SK-N-SH (cell line): ENCODE data around the gene CXCR5. TPM values are rescaled to one million over a fixed set of nuclear protein-coding genes. Genes with fewer than 3 reads are reported as not detected.
"Not testable (repeated sequence)": the region's sequence is repeated elsewhere in the genome, so short reads cannot be mapped to it uniquely, and the experiment has no call there.

Experiments used
- CTCF ChIA-PET: fragments of 300-600, 350-600 bp; formaldehyde crosslinking; extraction: SDS; loops from one replicate; lab custom pipeline; 2021; lab: Yijun Ruan, JAX
- POLR2A ChIA-PET: fragments of 350-600 bp; sonication (Branson Sonifier 250); formaldehyde crosslinking; extraction: SDS; loops from one replicate; lab custom pipeline; 2020; ENCODE audit warnings: antibody characterized with exemption, inconsistent platforms; lab: Yijun Ruan, JAX
- DNase-seq: peaks from one replicate; pipeline ENCODE4 v3.0.0; 2012
- H2AFZ ChIP-seq: fragments of 200-600 bp; sonication (generic); 2 replicates; pipeline ENCODE4 v1.8.1; 2016; ENCODE audit warnings: antibody characterized with exemption, mild to moderate bottlenecking, low read depth
- H3F3A ChIP-seq: fragments of 200-600 bp; sonication (generic); replicated peaks from 2 replicates; pipeline ENCODE3; 2016; ENCODE audit warnings: antibody characterized with exemption, mild to moderate bottlenecking; ENCODE audit not compliant: insufficient read depth
- H3K27ac ChIP-seq, 2 experiments: fragments of 200-500 bp in 1 of 2; fragments of 200-600 bp in 1 of 2; sonication (Bioruptor generic) in 1 of 2; sonication (generic), shearing (Covaris generic) in 1 of 2; 2 replicates each; pipeline versions ENCODE4 v1.5.1 to v1.6.1; 2014 to 2016; ENCODE audit warnings: low read depth in 2 of 2, inconsistent platforms in 1 of 2, low read length in 1 of 2, mild to moderate bottlenecking in 1 of 2, mixed read lengths in 1 of 2
- H3K27me3 ChIP-seq: fragments of 200-600 bp; sonication (generic), shearing (Covaris generic); 2 replicates; pipeline ENCODE4 v1.6.1; 2016; ENCODE audit warnings: mixed run types; ENCODE audit not compliant: insufficient read depth
- H3K36me3 ChIP-seq, 2 experiments: fragments of 200-500 bp in 1 of 2; fragments of 200-600 bp in 1 of 2; sonication (Bioruptor generic) in 1 of 2; sonication (generic) in 1 of 2; replicated peaks in 1 of 2; 2 replicates each; pipeline versions ENCODE3 to v1.5.1; 2014 to 2016; ENCODE audit warnings: low read length in 1 of 2, mild to moderate bottlenecking in 1 of 2; ENCODE audit not compliant: insufficient read depth in 2 of 2, control insufficient read depth in 1 of 2
- H3K4me1 ChIP-seq, 2 experiments: fragments of 200-500 bp in 1 of 2; fragments of 200-600 bp in 1 of 2; sonication (Bioruptor generic) in 1 of 2; sonication (generic), shearing (Covaris generic) in 1 of 2; 2 replicates each; pipeline versions ENCODE4 v1.5.1 to v1.6.1; 2014 to 2016; ENCODE audit warnings: low read depth in 1 of 2, low read length in 1 of 2, mixed run types in 1 of 2; ENCODE audit not compliant: insufficient read depth in 2 of 2, control insufficient read depth in 1 of 2
- H3K4me2 ChIP-seq: fragments of 200-600 bp; sonication (generic), shearing (Covaris generic); 2 replicates; pipeline ENCODE4 v1.6.1; 2017; ENCODE audit warnings: mixed run types
- H3K4me3 ChIP-seq, 2 experiments: fragments of 200-500 bp in 1 of 2; fragments of 200-600 bp in 1 of 2; sonication (Bioruptor generic) in 1 of 2; sonication (generic), shearing (Covaris generic) in 1 of 2; 2 replicates each; pipeline versions ENCODE4 v1.5.1 to v1.8.1; 2014 to 2016; ENCODE audit warnings: low read depth in 2 of 2, inconsistent platforms in 1 of 2, low read length in 1 of 2, mild to moderate bottlenecking in 1 of 2, mixed read lengths in 1 of 2, moderate library complexity in 1 of 2
- H3K79me2 ChIP-seq: fragments of 200-600 bp; sonication (generic); 2 replicates; pipeline ENCODE4 v1.8.1; 2017; ENCODE audit warnings: mild to moderate bottlenecking; ENCODE audit not compliant: insufficient read depth
- H3K9ac ChIP-seq: fragments of 200-600 bp; sonication (generic); 2 replicates; pipeline ENCODE4 v1.6.1; 2017; ENCODE audit warnings: mixed run types
- H3K9me2 ChIP-seq: fragments of 200-600 bp; sonication (generic); 2 replicates; pipeline ENCODE4 v1.6.1; 2017; ENCODE audit warnings: mixed run types
- H3K9me3 ChIP-seq: fragments of 200-600 bp; sonication (generic); 2 replicates; pipeline ENCODE4 v1.6.1; 2017; ENCODE audit warnings: mixed run types, mild to moderate bottlenecking, moderate library complexity
- H4K20me1 ChIP-seq: fragments of 200-600 bp; sonication (generic); 2 replicates; pipeline ENCODE4 v1.6.1; 2017; ENCODE audit warnings: mild to moderate bottlenecking, mixed run types; ENCODE audit not compliant: insufficient read depth
- FOSL2 ChIP-seq: IDR thresholded peaks from 2 replicates; pipeline ENCODE4 v1.4.0; 2012; ENCODE audit warnings: low read depth, mild to moderate bottlenecking, moderate library complexity, borderline replicate concordance
- FOXJ3 ChIP-seq: sonication (generic); formaldehyde crosslinking; IDR thresholded peaks from 2 replicates; pipeline ENCODE4 v1.5.1; 2020; ENCODE audit warnings: mild to moderate bottlenecking, missing genetic modification reagents
- FOXM1 ChIP-seq: IDR thresholded peaks from 2 replicates; pipeline ENCODE4 v1.4.0; 2012; ENCODE audit warnings: low read depth, mild to moderate bottlenecking
- JUND ChIP-seq: IDR thresholded peaks from 2 replicates; pipeline ENCODE4 v1.4.0; 2012
- PBX3 ChIP-seq: IDR thresholded peaks from 2 replicates; pipeline ENCODE4; 2012
- RAD21 ChIP-seq: IDR thresholded peaks from 2 replicates; pipeline ENCODE4 v1.6.1; 2012; ENCODE audit warnings: mild to moderate bottlenecking, low read length
- RCOR1 ChIP-seq: fragments of 150-350 bp; IDR thresholded peaks from 2 replicates; pipeline ENCODE4 v1.6.1; 2017; ENCODE audit warnings: antibody characterized with exemption, low read length
- REST ChIP-seq: IDR thresholded peaks from 2 replicates; pipeline ENCODE4 v1.6.1; 2012; ENCODE audit warnings: mild to moderate bottlenecking, low read depth, low read length, moderate library complexity
- TCF12 ChIP-seq: IDR thresholded peaks from 2 replicates; pipeline ENCODE4 v1.4.0; 2012
- TEAD4 ChIP-seq: IDR thresholded peaks from 2 replicates; pipeline ENCODE4 v1.4.0; 2012; ENCODE audit warnings: mild to moderate bottlenecking, borderline replicate concordance; ENCODE audit not compliant: insufficient read depth
- WGBS: methylation state at CpG from one replicate; pipeline ENCODE4 v1.1.6; 2017; ENCODE audit warnings: low lambda C conversion rate; 5-methylcytosine and 5-hydroxymethylcytosine counted together
- polyA plus RNA-seq, 3 experiments: library from polyadenylated mRNA; depleted of rRNA; stranded (reverse); fragments of >200 nt; gene quantifications; 2 replicates each; pipeline ENCODE4 v1.2.3, GENCODE V29; 2012

The CXCR5 gene
- polyA plus RNA-seq, 1 of the 3 experiments (the other 2 are of a cell fraction), result 0.02 TPM

DNA sequence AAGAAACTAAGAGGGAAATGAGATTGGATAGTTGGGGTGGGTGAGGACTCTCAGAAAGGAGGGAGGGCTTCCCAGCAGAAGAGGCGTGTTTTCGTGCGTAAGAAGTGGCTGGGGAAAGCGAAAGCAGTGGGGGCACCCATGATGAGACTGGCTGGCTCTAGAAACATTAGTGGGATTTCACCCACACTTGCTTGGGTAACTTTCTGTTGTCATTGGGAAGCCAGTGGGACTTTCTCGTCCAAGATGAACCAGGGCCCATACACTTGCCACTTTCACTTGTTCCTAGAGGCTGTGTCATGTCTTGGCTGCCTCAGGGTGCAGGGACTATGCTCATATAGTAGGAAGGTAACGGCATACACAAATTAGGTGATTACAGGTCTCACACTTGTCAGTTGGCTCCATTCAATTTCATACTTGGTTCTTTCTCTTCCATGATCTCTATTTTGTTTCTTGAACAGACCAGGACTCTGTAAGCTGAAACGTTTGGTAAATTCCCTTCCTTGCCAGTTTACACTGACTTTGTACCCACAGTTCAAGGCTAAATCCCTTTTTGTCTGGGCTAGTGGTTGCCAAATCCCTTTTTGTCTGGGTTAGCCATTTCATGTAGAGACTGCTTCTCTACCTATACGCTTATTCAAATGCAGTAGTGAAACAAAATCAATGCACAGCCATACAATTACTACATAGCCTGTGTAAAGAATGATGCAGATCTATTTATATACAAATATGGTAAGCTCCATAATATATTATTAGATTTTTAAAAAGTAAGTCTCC lies 42.0 kb upstream of the CXCR5 start:
- H3K4me2 ChIP-seq, result no peak overlapping the region
- H4K20me1 ChIP-seq, result no peaks in the 10 kb centered on the region
- TF ChIP-seq TEAD4 (no peak), FOXJ3 (no peak), FOXM1 (no peak), TCF12 (no peak), PBX3 (no peak), RCOR1 (no peak)
- no peak for DNase-seq
- H3K4me1 ChIP-seq, result peaks cover 0 to 5% of the 10 kb centered on the region in 2 experiments; a peak in 1 of 4 replicates
- H3K79me2 ChIP-seq, result no peaks in the 10 kb centered on the region
- H3K27ac ChIP-seq, result no peak overlapping the region
- no peaks in the 10 kb centered on the region for H3K27me3 ChIP-seq
- H3K9me2 ChIP-seq, result no peaks in the 10 kb centered on the region
- H3K36me3 ChIP-seq, result no peaks in the 10 kb centered on the region
- H2AFZ ChIP-seq, result no peak overlapping the region
- H3K9ac ChIP-seq, result no peak overlapping the region
- ChIA-PET CTCF (interaction anchor here (1.0 kb wide), 1 partner anchor 28 kb away, joined by 3 read pairs; no protein-coding TSS in a partner anchor), POLR2A (no interaction called here)
- 80% methylated on average over 8 of the region's 8 CpGs for WGBS
- no peak overlapping the region for H3K4me3 ChIP-seq
- no peaks in the 10 kb centered on the region for H3F3A ChIP-seq
- no peaks in the 10 kb centered on the region for H3K9me3 ChIP-seq

GRCh38 chr11:118842369-118842768 lies 41.3 kb upstream of the CXCR5 start:
- WGBS, result 2% methylated on average over 2 of the region's 2 CpGs

GRCh38 chr11:118842843-118843242 lies 40.8 kb upstream of the CXCR5 start:
- H4K20me1 ChIP-seq, H3K79me2 ChIP-seq, H3K4me3 ChIP-seq, H3K36me3 ChIP-seq, H3K9me2 ChIP-seq, H3K9ac ChIP-seq, H3K4me2 ChIP-seq, H3F3A ChIP-seq, H3K27ac ChIP-seq, H2AFZ ChIP-seq, H3K4me1 ChIP-seq, POLR2A ChIA-PET, H3K9me3 ChIP-seq, H3K27me3 ChIP-seq, DNase-seq, CTCF ChIA-PET: not testable (repeated sequence)
- WGBS, result 73% methylated on average over 7 of the region's 7 CpGs

More at GRCh38 chr11:118842369-118842768, 41.3 kb upstream of the CXCR5 start:
- DNase-seq, result no peak
- Histone ChIP-seq H3K9ac (no peak overlapping the region), H3K79me2 (no peaks in the 10 kb centered on the region), H3K36me3 (no peaks in the 10 kb centered on the region), H4K20me1 (no peaks in the 10 kb centered on the region), H3K9me2 (no peaks in the 10 kb centered on the region), H3K27me3 (no peaks in the 10 kb centered on the region), H2AFZ (no peak overlapping the region), H3K27ac (no peak overlapping the region), H3K4me2 (no peak overlapping the region), H3K4me1 (peaks cover 0 to 5% of the 10 kb centered on the region in 2 experiments; a peak in 1 of 4 replicates), H3K9me3 (no peaks in the 10 kb centered on the region), H3K4me3 (no peak overlapping the region), H3F3A (no peaks in the 10 kb centered on the region)
- peak; percentile 87 for TF ChIP-seq REST
- no peak for TF ChIP-seq RAD21
- peak; percentile 36; the same call in 1 of the 2 replicates for TF ChIP-seq FOSL2
- peak; percentile 21; the same call in 1 of the 2 replicates for TF ChIP-seq JUND
- ChIA-PET CTCF (interaction anchor here (1.0 kb wide), 1 partner anchor 29 kb away, joined by 3 read pairs; no protein-coding TSS in a partner anchor), POLR2A (no interaction called here)
